ENCODE data around the gene BCAS3.

BCAS3 gene

GRCh38 chr17:60641810-60642220, 35.8 kb upstream of the BCAS3 start:
- peaks cover 22% of the 10 kb centered on the region for H3K36me3 ChIP-seq (ENCODE audit: control insufficient read depth, low read length)
- H3K27ac ChIP-seq (ENCODE audit: low read depth, low read length) = no peak overlapping the region
- H3K27me3 ChIP-seq (ENCODE audit: control insufficient read depth, low read length) = no peaks in the 10 kb centered on the region
- H3K9me3 ChIP-seq (ENCODE audit: control insufficient read depth, insufficient read depth, low read length) = no peaks in the 10 kb centered on the region
- H4K20me1 ChIP-seq (ENCODE audit: control insufficient read depth, insufficient read depth, low read depth, low read length) = 0 out of 2 replicates have a peak, but pooled peaks cover 4% of the 10 kb centered on the region
- H3K79me2 ChIP-seq (ENCODE audit: control insufficient read depth, low read length) = peaks cover 35% of the 10 kb centered on the region
- H3K4me1 ChIP-seq (ENCODE audit: control insufficient read depth, low read length) = 0 out of 2 replicates have a peak, but pooled peaks cover 5% of the 10 kb centered on the region
- H3K9me2 ChIP-seq (replicated peaks; ENCODE audit: control insufficient read depth, low read length) = no peaks in the 10 kb centered on the region
- H3K4me3 ChIP-seq (ENCODE audit: low read length) = no peak overlapping the region
- no peak overlapping the region for H3K4me2 ChIP-seq (ENCODE audit: low read length)
- peaks cover 11% of the 10 kb centered on the region for H3F3A ChIP-seq (ENCODE audit: control insufficient read depth, insufficient read depth)
- TF ChIP-seq CTCF (IDR thresholded peaks at IDR 0.05; ENCODE audit: low read depth, low read length, poor library complexity, severe bottlenecking) = peak; percentile 57
- no peak for TF ChIP-seq EZH2phosphoT487 (IDR thresholded peaks at IDR 0.05; ENCODE audit: borderline replicate concordance, low read length)

GRCh38 chr17:60645918-60646523, 31.6 kb upstream of the BCAS3 start:
- no peaks in the 10 kb centered on the region for H3F3A ChIP-seq (ENCODE audit: control insufficient read depth, insufficient read depth)
- peaks cover 31% of the 10 kb centered on the region for H3K36me3 ChIP-seq (ENCODE audit: control insufficient read depth, low read length)
- H3K9me2 ChIP-seq (replicated peaks; ENCODE audit: control insufficient read depth, low read length) = no peaks in the 10 kb centered on the region
- TF ChIP-seq EZH2phosphoT487 (IDR thresholded peaks at IDR 0.05; ENCODE audit: borderline replicate concordance, low read length) (no peak), CTCF (IDR thresholded peaks at IDR 0.05; ENCODE audit: low read depth, low read length, poor library complexity, severe bottlenecking) (no peak)
- no peaks in the 10 kb centered on the region for H4K20me1 ChIP-seq (ENCODE audit: control insufficient read depth, insufficient read depth, low read depth, low read length)
- 0 out of 2 replicates have a peak, but pooled peaks cover 5% of the 10 kb centered on the region for H3K4me1 ChIP-seq (ENCODE audit: control insufficient read depth, low read length)
- H3K4me2 ChIP-seq (ENCODE audit: low read length) = no peak overlapping the region
- H3K27ac ChIP-seq (ENCODE audit: low read depth, low read length) = no peak overlapping the region
- H3K27me3 ChIP-seq (ENCODE audit: control insufficient read depth, low read length) = no peaks in the 10 kb centered on the region
- no peaks in the 10 kb centered on the region for H3K9me3 ChIP-seq (ENCODE audit: control insufficient read depth, insufficient read depth, low read length)
- no peak overlapping the region for H3K4me3 ChIP-seq (ENCODE audit: low read length)
- peaks cover 36% of the 10 kb centered on the region for H3K79me2 ChIP-seq (ENCODE audit: control insufficient read depth, low read length)

- Histone ChIP-seq H3K27ac (ENCODE audit: low read depth, low read length) (no peak overlapping the region), H3K4me2 (ENCODE audit: low read length) (no peak overlapping the region), H3K4me1 (ENCODE audit: control insufficient read depth, low read length) (peaks cover 5% of the 10 kb centered on the region), H3K4me3 (ENCODE audit: low read length) (no peak overlapping the region), H3K79me2 (ENCODE audit: control insufficient read depth, low read length) (peaks cover 33% of the 10 kb centered on the region), H3K36me3 (ENCODE audit: control insufficient read depth, low read length) (peaks cover 29% of the 10 kb centered on the region), H4K20me1 (ENCODE audit: control insufficient read depth, insufficient read depth, low read depth, low read length) (no peaks in the 10 kb centered on the region), H3K9me3 (ENCODE audit: control insufficient read depth, insufficient read depth, low read length) (no peaks in the 10 kb centered on the region), H3K9me2 (replicated peaks; ENCODE audit: control insufficient read depth, low read length) (no peaks in the 10 kb centered on the region), H3F3A (ENCODE audit: control insufficient read depth, insufficient read depth) (no peaks in the 10 kb centered on the region), H3K27me3 (ENCODE audit: control insufficient read depth, low read length) (no peaks in the 10 kb centered on the region)
- TF ChIP-seq EZH2phosphoT487 (IDR thresholded peaks at IDR 0.05; ENCODE audit: borderline replicate concordance, low read length) (no peak), CTCF (IDR thresholded peaks at IDR 0.05; ENCODE audit: low read depth, low read length, poor library complexity, severe bottlenecking) (no peak)
Measured at GRCh38 chr17:60646701-60647100, 30.9 kb upstream of the BCAS3 start.

Measured in DOHH2 (cell line).